Pancreas (tissue), 10 donors: ENCODE data around the gene RNF31. TPM values are rescaled to one million over a fixed set of nuclear protein-coding genes. Genes with fewer than 3 reads are reported as not detected.

Experiments
- ATAC-seq, 4 donors: fragments of 200-7000 bp; cut with Tn5 transposase; one replicate each; pipeline versions ENCODE4 v1.8.0 to v1.9.1; 2020; ENCODE audit warnings: mild to moderate bottlenecking in 4 of 4, moderate library complexity in 4 of 4
- DNase-seq, 6 donors: peaks; one replicate each; pipeline ENCODE4 v3.0.0-alpha.2; 2020
- FAIRE-seq: peaks from 2 replicates; lab custom pipeline; 2012; peaks lifted over from hg19 to GRCh38; lab: Jason Lieb, UNC
- H3K27ac ChIP-seq, 4 donors: fragments of 200-600 bp; sonication (generic); 1 replicate in 3 of 4; 2 replicates in 1 of 4; pipeline versions ENCODE4 v1.5.0 to v1.8.0; 2020
- H3K27me3 ChIP-seq, 4 donors: fragments of 200-600 bp; one replicate each; pipeline ENCODE4 v1.8.0; 2021
- H3K36me3 ChIP-seq, 3 donors: fragments of 200-600 bp; sonication (generic) in 1 of 3; one replicate each; pipeline versions ENCODE4 v1.5.0 to v1.8.0; 2020 to 2021
- H3K4me1 ChIP-seq, 3 donors: fragments of 200-600 bp; one replicate each; pipeline ENCODE4 v1.8.0; 2021
- H3K4me3 ChIP-seq, 4 donors: fragments of 200-600 bp; sonication (generic) in 2 of 4; one replicate each; pipeline versions ENCODE4 v1.5.0 to v1.8.0; 2020 to 2021
- H3K9me3 ChIP-seq, 4 donors: fragments of 200-600 bp; one replicate each; pipeline ENCODE4 v1.8.0; 2021
- WGBS, 2 donors: extraction: QIAGEN DNeasy Blood & Tissue Kit; methylation state at CpG; one replicate each; pipeline ENCODE4 v1.1.7; 2013; 5-methylcytosine and 5-hydroxymethylcytosine counted together
- intact Hi-C, 3 donors: fragments of 100-400 bp; cut with DNase I; formaldehyde crosslinking; loops; one replicate each; pipeline versions ENCODE4 v1.11.1 to v1.14.2; 2022
- polyA plus RNA-seq, 2 donors: library from polyadenylated mRNA; stranded (reverse); fragments of 200-250 nt; gene quantifications; one replicate each; pipeline ENCODE4 v1.2.3, GENCODE V29; 2013
- total RNA-seq, 6 donors: library from RNA; stranded (reverse); fragmentation: NEBNext Ultra II Directional in 4 of 6; extraction: Animal tissue kit (Norgen Biotek cat#: 25700) in 4 of 6; gene quantifications; one replicate each; pipeline versions ENCODE4 v1.2.1 to v1.2.4, GENCODE V29; 2021 to 2023
- TF ChIP-seq, protein P1 (sequence below), 4 donors: fragments of 200-600 bp; sonication (generic) in 3 of 4; IDR thresholded peaks; one replicate each; pipeline versions ENCODE4 v1.5.0 to v1.8.0; 2021; ENCODE audit warnings: antibody characterized with exemption in 4 of 4
- donor health status: healthy with polysubstance abuse.
- donor health status: DM: no; HTN: no; CAD: no; lungs with moderate emphysema.
- donor health status: DM: no; HTN: no; CAD: no.
- donor health status: control.
- donor health status: control.
- donor health status: Bipolar disorder and iron deficiency.
- donor health status: DM: yes; HTN: yes; CAD: no.
- donor health status: DM: no; HTN: no; CAD: no.
- donor health status: DM: no; HTN: no; CAD: no.
- donor health status: DM: yes; HTN: yes; CAD: no.

The RNF31 gene
- total and polyA plus RNA-seq, 8 donors = 25.8 to 169 (median 40.4) TPM

DNA sequence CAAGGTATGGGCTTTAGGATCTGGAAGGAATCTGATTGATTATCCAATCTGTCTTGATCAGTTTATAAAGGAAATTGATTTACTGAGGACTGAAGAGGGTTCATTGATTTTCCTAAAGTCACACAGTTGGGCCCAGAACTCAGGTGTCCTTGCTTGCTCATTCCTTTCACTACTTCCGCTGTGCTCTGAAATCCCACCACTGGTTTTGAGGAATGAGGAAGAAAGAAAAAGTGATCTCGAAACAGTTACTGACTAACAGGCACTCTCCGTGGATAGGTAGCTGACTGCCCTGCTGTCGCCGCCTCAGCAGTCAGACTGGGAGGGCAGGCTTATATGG lies 16.9 kb upstream of the RNF31 start, which contains the start of gene FITM1:
FITM1 (plus strand) TSS at position 280 of the 337 bp plus-strand sequence. CDS start 905 bp downstream, outside the sequence.
- Histone ChIP-seq H3K4me1 (peaks cover 19 to 30% (median 22%) of the 10 kb centered on the region in 3 donors), H3K27ac (peak within 1 kb of the TSS; percentile 76 to 87 (median 80)), H3K27me3 (no peaks in the 10 kb centered on the region), H3K9me3 (no peaks in the 10 kb centered on the region), H3K36me3 (no peaks in the 10 kb centered on the region), H3K4me3 (no peak within 1 kb of the TSS)
- ATAC-seq = peak in 1 of 4 donors; percentile 11
- 72 to 81% methylated on average over 5 of the region's 5 CpGs for WGBS, 2 donors
- no peak for DNase-seq
- TF ChIP-seq, protein P1, sequence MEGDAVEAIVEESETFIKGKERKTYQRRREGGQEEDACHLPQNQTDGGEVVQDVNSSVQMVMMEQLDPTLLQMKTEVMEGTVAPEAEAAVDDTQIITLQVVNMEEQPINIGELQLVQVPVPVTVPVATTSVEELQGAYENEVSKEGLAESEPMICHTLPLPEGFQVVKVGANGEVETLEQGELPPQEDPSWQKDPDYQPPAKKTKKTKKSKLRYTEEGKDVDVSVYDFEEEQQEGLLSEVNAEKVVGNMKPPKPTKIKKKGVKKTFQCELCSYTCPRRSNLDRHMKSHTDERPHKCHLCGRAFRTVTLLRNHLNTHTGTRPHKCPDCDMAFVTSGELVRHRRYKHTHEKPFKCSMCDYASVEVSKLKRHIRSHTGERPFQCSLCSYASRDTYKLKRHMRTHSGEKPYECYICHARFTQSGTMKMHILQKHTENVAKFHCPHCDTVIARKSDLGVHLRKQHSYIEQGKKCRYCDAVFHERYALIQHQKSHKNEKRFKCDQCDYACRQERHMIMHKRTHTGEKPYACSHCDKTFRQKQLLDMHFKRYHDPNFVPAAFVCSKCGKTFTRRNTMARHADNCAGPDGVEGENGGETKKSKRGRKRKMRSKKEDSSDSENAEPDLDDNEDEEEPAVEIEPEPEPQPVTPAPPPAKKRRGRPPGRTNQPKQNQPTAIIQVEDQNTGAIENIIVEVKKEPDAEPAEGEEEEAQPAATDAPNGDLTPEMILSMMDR (IDR thresholded peaks at IDR 0.05) = no peak
- FAIRE-seq = no peak
- intact Hi-C loops = no loop called here

DNA sequence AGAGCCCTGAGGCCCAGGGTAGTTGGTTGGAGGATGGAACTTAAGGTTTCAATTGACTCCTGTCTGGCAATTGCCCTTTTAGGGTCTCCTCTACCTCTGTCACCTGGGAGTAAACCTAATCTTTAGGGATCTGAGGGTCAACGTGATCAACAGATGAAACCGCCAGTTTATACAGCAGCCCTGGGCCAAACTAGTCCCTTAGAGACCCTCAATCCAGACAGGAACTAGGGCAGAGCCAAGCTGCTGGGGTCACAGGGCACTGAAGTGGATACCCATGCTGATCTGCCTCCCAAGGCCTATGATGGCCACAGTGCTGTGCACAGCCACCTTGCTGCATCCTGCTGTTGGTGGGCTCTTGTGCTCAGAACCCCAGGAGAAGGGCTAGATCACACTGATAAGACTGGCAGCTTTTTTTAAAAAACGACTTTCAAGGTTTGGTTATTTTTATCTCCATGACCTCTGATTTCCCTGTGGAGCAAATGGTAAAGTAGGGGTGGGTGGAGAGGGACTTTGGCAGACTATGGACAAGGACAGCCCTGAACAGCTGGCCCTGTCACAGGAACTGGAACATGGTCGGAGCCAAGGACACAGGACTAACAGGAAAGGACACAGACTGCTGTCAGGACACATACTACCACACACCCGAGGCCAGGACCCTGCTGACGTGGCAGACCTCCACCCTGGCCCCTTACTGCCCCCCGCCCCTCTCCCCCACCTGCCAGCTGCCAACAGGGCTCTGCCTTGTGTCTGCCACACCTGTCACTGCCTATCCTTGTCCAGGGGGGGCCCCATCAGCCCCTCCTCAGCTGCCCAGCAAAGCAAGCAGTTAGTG lies 16.4 kb upstream of the RNF31 start:
- Histone ChIP-seq H3K9me3 (no peaks in the 10 kb centered on the region), H3K27me3 (no peaks in the 10 kb centered on the region), H3K27ac (peak overlapping the region; percentile 76 to 87 (median 80)), H3K4me1 (peaks cover 19 to 31% (median 22%) of the 10 kb centered on the region in 3 donors), H3K4me3 (no peak overlapping the region), H3K36me3 (no peaks in the 10 kb centered on the region)
- 28 to 32% methylated on average over 7 of the region's 7 CpGs for WGBS, 2 donors
- intact Hi-C loops = no loop called here
- DNase-seq = peak; percentile 68 to 87 (median 83)
- peak; percentile 53 to 71 (median 64) for ATAC-seq
- FAIRE-seq = no peak
- TF ChIP-seq, protein P1 (IDR thresholded peaks at IDR 0.05) = no peak

DNA sequence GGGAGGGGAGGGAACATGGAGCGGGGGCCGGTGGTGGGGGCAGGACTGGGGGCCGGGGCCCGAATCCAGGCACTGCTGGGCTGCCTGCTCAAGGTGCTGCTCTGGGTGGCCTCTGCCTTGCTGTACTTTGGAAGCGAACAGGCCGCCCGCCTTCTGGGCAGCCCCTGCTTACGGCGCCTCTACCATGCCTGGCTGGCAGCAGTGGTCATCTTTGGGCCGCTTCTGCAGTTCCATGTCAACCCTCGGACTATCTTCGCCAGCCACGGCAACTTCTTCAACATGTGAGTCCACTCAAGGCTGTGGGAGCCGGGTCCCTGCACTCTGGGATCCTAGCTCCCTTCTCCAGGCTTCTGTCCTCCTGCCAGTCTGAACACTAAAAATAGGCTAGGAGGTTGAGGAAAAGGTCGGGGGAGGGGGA lies 15.7 kb upstream of the RNF31 start:
- Histone ChIP-seq H3K4me3 (no peak overlapping the region), H3K36me3 (no peaks in the 10 kb centered on the region), H3K4me1 (peaks cover 19 to 31% (median 22%) of the 10 kb centered on the region in 3 donors), H3K9me3 (no peaks in the 10 kb centered on the region), H3K27me3 (no peaks in the 10 kb centered on the region), H3K27ac (peak overlapping the region; percentile 76 to 87 (median 80))
- TF ChIP-seq, protein P1 (IDR thresholded peaks at IDR 0.05) = no peak
- ATAC-seq (peak; percentile 1 to 11 (median 7)), DNase-seq (peak in 2 of 6 donors; percentile 42 to 66), FAIRE-seq (no peak)
- WGBS, 2 donors = 38 to 40% methylated on average over 15 of the region's 15 CpGs
- intact Hi-C loops = no loop called here

DNA sequence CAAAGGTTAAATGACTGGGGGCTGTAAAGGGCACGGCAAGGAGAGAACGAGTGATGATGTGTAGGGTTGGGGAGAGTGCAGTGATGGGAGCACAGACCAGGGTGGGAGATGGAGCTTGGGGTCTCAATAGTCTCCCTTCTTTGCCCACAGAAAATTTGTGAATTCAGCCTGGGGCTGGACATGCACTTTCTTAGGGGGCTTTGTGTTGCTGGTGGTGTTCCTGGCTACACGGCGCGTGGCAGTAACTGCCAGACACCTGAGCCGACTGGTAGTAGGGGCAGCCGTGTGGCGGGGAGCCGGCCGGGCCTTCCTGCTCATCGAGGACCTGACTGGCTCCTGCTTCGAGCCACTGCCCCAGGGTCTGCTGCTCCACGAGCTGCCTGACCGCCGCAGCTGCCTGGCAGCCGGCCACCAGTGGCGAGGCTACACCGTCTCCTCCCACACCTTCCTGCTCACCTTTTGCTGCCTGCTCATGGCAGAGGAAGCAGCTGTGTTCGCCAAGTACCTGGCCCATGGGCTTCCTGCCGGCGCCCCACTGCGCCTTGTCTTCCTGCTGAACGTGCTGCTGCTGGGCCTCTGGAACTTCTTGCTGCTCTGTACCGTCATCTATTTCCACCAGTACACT lies 15.1 kb upstream of the RNF31 start:
- TF ChIP-seq, protein P1 (IDR thresholded peaks at IDR 0.05) = no peak
- H3K9me3 ChIP-seq = no peaks in the 10 kb centered on the region
- intact Hi-C loops = no loop called here
- DNase-seq = peak; percentile 73 to 92 (median 82)
- no peak overlapping the region for H3K4me3 ChIP-seq
- H3K4me1 ChIP-seq = peaks cover 25 to 31% (median 27%) of the 10 kb centered on the region in 3 donors
- ATAC-seq = peak; percentile 31 to 46 (median 36)
- H3K36me3 ChIP-seq = no peaks in the 10 kb centered on the region
- no peaks in the 10 kb centered on the region for H3K27me3 ChIP-seq
- 24 to 29% methylated on average over 24 of the region's 24 CpGs for WGBS, 2 donors
- peak overlapping the region; percentile 76 to 87 (median 80) for H3K27ac ChIP-seq
- FAIRE-seq = no peak
